ENCODE results near the gene SHANK1.

GRCh38 chr19:50696094-50696483 lies 23.5 kb downstream of the SHANK1 start:
- TF ChIP-seq POLR2A (IDR thresholded peaks at IDR 0.05) (no peak), POLR2AphosphoS5 (IDR thresholded peaks at IDR 0.05) (no peak), CTCF (IDR thresholded peaks at IDR 0.05) (no peak), EP300 (IDR thresholded peaks at IDR 0.05) (no peak)

Data from suprapubic skin (tissue), 4 donors.